GM12875 (cell line): ENCODE data around the gene GPR83.

Experiments used
- H3K4me3 ChIP-seq: one replicate; pipeline ENCODE4 v1.5.1; 2011; ENCODE audit warnings: low read depth, low read length, control low read depth
- CTCF ChIP-seq: IDR thresholded peaks from 2 replicates; pipeline ENCODE4 v1.5.1; 2011; ENCODE audit warnings: low read depth, mild to moderate bottlenecking, control low read depth, inconsistent platforms, low read length, moderate library complexity, borderline replicate concordance; ENCODE audit not compliant: insufficient read depth

Gene GPR83

GRCh38 chr11:94330789-94331188 lies 70.4 kb downstream of the GPR83 start:
- TF ChIP-seq CTCF = no peak

GRCh38 chr11:94329501-94329900 lies 71.7 kb downstream of the GPR83 start:
- TF ChIP-seq CTCF = no peak
- no peak overlapping the region for H3K4me3 ChIP-seq

More at GRCh38 chr11:94330789-94331188, 70.4 kb downstream of the GPR83 start:
- no peak overlapping the region for H3K4me3 ChIP-seq

- no peak overlapping the region for H3K4me3 ChIP-seq
Measured at GRCh38 chr11:94328587-94329080, 72.6 kb downstream of the GPR83 start.

More at GRCh38 chr11:94328587-94329080, 72.6 kb downstream of the GPR83 start:
- no peak for TF ChIP-seq CTCF
